Upper lobe of left lung (tissue), 6 donors: ENCODE data around the gene HECTD3. TPM values are rescaled to one million over a fixed set of nuclear protein-coding genes. Genes with fewer than 3 reads are reported as not detected.
"Not testable (repeated sequence)": the region's sequence is repeated elsewhere in the genome, so short reads cannot be mapped to it uniquely, and the experiment has no call there.

Source experiments
- ATAC-seq, 2 donors: fragments of 200-7000 bp; cut with Tn5 transposase; one replicate each; pipeline ENCODE4 v1.9.1; 2022; ENCODE audit warnings: mild to moderate bottlenecking in 2 of 2, moderate library complexity in 2 of 2; ENCODE audit not compliant: low FRiP score in 2 of 2
- DNase-seq, 2 donors: peaks; one replicate each; pipeline ENCODE4 v3.0.0-alpha.2; 2019 to 2020
- H3K27ac ChIP-seq, 4 donors: fragments of 200-600 bp; sonication (generic); one replicate each; pipeline ENCODE4 v1.5.1; 2016 to 2019
- H3K27me3 ChIP-seq, 4 donors: fragments of 200-600 bp; sonication (generic); one replicate each; pipeline ENCODE4 v1.5.1; 2017 to 2019
- H3K36me3 ChIP-seq, 4 donors: fragments of 200-600 bp; sonication (generic); one replicate each; pipeline ENCODE4 v1.5.1; 2016 to 2019
- H3K4me1 ChIP-seq, 4 donors: fragments of 200-600 bp; sonication (generic); one replicate each; pipeline ENCODE4 v1.5.1; 2018 to 2019
- H3K4me3 ChIP-seq, 4 donors: fragments of 200-600 bp; sonication (generic); one replicate each; pipeline ENCODE4 v1.5.1; 2017 to 2019; ENCODE audit warnings: mild to moderate bottlenecking in 2 of 4, moderate library complexity in 1 of 4
- H3K9me3 ChIP-seq, 4 donors: fragments of 200-600 bp; sonication (generic); one replicate each; pipeline ENCODE4 v1.5.1; 2018 to 2019
- EP300 ChIP-seq, 4 donors: sonication (generic); formaldehyde crosslinking; IDR thresholded peaks; one replicate each; pipeline ENCODE4 v1.5.1; 2017; ENCODE audit warnings: antibody characterized with exemption in 4 of 4, control low read depth in 2 of 4
- POLR2A ChIP-seq, 4 donors: fragments of 450-650 bp; IDR thresholded peaks; one replicate each; pipeline ENCODE4 v1.5.1; 2016 to 2017; ENCODE audit warnings: antibody characterized with exemption in 4 of 4, mild to moderate bottlenecking in 2 of 4
- POLR2AphosphoS5 ChIP-seq, 2 donors: sonication (generic); formaldehyde crosslinking; IDR thresholded peaks; one replicate each; pipeline ENCODE4 v1.5.1; 2017; ENCODE audit warnings: antibody characterized with exemption in 2 of 2
- WGBS, 2 donors: methylation state at CpG; one replicate each; pipeline ENCODE4 v1.1.5; 2017 to 2018; 5-methylcytosine and 5-hydroxymethylcytosine counted together
- total RNA-seq, 6 donors: library from RNA; depleted of rRNA in 4 of 6; stranded (reverse); fragments of >200 nt in 4 of 6; gene quantifications; one replicate each; pipeline versions ENCODE4 v1.1.0 to v1.2.1, GENCODE V29; 2016 to 2021
- TF ChIP-seq, protein P1 (sequence below), 6 experiments: fragments of 450-650 bp in 4 of 6; fragments of 200-600 bp in 2 of 6; sonication (generic) in 2 of 6; IDR thresholded peaks; one replicate each; pipeline ENCODE4 v1.5.1; 2016 to 2019; ENCODE audit warnings: antibody characterized with exemption in 6 of 6
- donor health status: DM: no; HTN: no; CAD: no; lungs with moderate emphysema.
- donor health status: DM: no; HTN: yes; CAD: no; lungs with severe emphysema.

HECTD3 gene
- total RNA-seq, 6 donors from 2014 or later, result 30.6 to 116 (median 51.2) TPM

DNA sequence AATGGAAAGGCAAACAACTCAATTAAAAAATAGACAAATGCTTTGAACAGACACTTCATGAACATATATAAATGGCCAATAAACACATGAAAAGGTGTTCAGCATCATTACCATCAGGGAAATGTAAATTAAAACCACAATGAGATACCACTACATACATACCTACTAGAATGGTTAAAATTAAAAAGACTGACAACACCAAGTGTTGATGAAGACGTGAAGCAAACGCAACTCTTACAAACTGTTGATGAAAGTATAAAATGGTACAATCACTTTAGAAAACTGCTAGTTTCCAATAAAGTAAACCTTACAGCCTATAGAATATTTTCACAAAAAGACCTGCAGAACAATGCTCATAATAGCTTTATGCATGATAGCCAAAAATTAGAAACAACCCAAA lies 34.9 kb downstream of the HECTD3 start:
- ATAC-seq (no peak), DNase-seq (no peak)
- TF ChIP-seq POLR2AphosphoS5 (IDR thresholded peaks at IDR 0.05), result no peak
- TF ChIP-seq EP300 (IDR thresholded peaks at IDR 0.05), result no peak
- TF ChIP-seq POLR2A (IDR thresholded peaks at IDR 0.05), result no peak
- TF ChIP-seq, protein P1, sequence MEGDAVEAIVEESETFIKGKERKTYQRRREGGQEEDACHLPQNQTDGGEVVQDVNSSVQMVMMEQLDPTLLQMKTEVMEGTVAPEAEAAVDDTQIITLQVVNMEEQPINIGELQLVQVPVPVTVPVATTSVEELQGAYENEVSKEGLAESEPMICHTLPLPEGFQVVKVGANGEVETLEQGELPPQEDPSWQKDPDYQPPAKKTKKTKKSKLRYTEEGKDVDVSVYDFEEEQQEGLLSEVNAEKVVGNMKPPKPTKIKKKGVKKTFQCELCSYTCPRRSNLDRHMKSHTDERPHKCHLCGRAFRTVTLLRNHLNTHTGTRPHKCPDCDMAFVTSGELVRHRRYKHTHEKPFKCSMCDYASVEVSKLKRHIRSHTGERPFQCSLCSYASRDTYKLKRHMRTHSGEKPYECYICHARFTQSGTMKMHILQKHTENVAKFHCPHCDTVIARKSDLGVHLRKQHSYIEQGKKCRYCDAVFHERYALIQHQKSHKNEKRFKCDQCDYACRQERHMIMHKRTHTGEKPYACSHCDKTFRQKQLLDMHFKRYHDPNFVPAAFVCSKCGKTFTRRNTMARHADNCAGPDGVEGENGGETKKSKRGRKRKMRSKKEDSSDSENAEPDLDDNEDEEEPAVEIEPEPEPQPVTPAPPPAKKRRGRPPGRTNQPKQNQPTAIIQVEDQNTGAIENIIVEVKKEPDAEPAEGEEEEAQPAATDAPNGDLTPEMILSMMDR (IDR thresholded peaks at IDR 0.05), result no peak
- no peaks in the 10 kb centered on the region for H3K27me3 ChIP-seq
- H3K27ac ChIP-seq, result no peak overlapping the region
- H3K4me1 ChIP-seq, result peaks cover 0 to 9% (median 6%) of the 10 kb centered on the region in 4 donors
- H3K9me3 ChIP-seq, result no peaks in the 10 kb centered on the region
- 100% methylated on average over 2 of the region's 2 CpGs for WGBS, 2 donors
- no peak overlapping the region for H3K4me3 ChIP-seq
- peaks cover 5 to 66% (median 42%) of the 10 kb centered on the region in 4 donors for H3K36me3 ChIP-seq

DNA sequence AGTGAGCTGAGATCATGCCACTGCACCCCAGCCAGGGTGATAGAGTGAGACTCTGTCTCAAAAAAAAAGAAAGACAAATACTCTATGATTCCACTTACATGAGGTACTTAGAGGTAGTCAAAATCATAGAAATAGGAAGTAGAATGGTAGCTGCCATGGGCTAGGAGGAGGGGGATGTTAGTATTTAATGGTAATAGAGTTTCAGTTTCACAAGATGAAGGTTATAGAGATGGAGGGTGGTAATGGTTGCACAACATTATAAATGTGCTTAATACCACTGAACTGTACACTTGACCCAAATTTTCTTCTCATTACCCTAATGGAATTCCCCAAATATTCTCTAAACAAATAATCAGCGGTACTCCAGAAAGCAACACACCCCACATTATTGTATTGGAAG lies 37.5 kb downstream of the HECTD3 start:
- WGBS, 2 donors, result 54 to 63% methylated on average over 1 of the region's 1 CpG
- peaks cover 5 to 48% (median 29%) of the 10 kb centered on the region in 4 donors for H3K36me3 ChIP-seq
- ATAC-seq, result no peak

DNA sequence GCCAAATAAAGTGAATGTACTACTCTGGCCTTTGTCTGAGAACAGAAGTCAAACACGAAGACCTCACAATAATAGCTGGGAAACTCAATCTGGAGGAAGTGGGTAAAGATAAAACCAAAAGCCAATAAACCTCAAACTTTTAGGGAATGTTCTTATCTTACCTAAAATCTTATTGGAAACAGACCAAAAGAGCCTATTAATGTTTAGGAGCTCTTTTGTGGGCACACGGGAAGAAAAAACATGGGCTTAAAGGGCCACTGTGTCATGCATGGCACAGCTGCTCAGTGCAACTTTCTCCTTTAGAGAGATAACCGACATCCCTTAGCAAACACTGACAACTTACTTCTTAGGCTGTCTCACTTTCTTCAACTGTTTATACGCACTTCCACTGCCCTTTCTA lies 40.8 kb downstream of the HECTD3 start:
- peaks cover 0 to 9% (median 6%) of the 10 kb centered on the region in 4 donors for H3K4me1 ChIP-seq
- H3K9me3 ChIP-seq, result no peaks in the 10 kb centered on the region
- H3K4me3 ChIP-seq, result no peak overlapping the region
- peaks cover 0 to 18% (median 4%) of the 10 kb centered on the region in 4 donors for H3K36me3 ChIP-seq
- DNase-seq (no peak), ATAC-seq (no peak)
- WGBS, 2 donors, result 58 to 69% methylated on average over 4 of the region's 4 CpGs
- no peaks in the 10 kb centered on the region for H3K27me3 ChIP-seq
- H3K27ac ChIP-seq, result no peak overlapping the region
- TF ChIP-seq EP300 (IDR thresholded peaks at IDR 0.05) (no peak), POLR2AphosphoS5 (IDR thresholded peaks at IDR 0.05) (no peak), POLR2A (IDR thresholded peaks at IDR 0.05) (no peak)
- TF ChIP-seq, protein P1 (IDR thresholded peaks at IDR 0.05), result no peak

More for the DNA sequence above, 37.5 kb downstream of the HECTD3 start:
- Histone ChIP-seq H3K9me3 (no peaks in the 10 kb centered on the region), H3K4me1 (peaks cover 0 to 9% (median 6%) of the 10 kb centered on the region in 4 donors), H3K27ac (no peak overlapping the region), H3K4me3 (no peak overlapping the region), H3K27me3 (no peaks in the 10 kb centered on the region)
- DNase-seq, result no peak
- TF ChIP-seq POLR2A (IDR thresholded peaks at IDR 0.05) (no peak), POLR2AphosphoS5 (IDR thresholded peaks at IDR 0.05) (no peak), EP300 (IDR thresholded peaks at IDR 0.05) (no peak)
- TF ChIP-seq, protein P1 (IDR thresholded peaks at IDR 0.05), result no peak

DNA sequence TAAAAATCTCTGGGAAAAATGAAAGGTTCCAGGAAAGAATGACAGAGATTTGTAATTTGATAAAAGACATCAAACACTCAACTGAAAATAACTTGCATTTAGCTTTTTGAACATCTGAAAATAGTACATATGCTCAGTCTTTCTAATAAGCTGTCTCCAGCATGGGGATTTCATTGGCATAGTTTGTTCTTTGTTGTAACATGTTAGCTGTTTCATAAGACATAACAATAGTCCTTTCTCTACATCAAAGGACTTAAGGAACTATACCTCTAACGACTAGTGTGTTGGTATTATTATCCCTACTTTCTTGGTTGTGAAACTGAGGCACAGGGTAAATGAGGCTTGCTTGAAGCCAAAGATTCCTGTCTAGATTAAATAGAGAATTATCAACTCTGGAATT lies 46.7 kb downstream of the HECTD3 start:
- Histone ChIP-seq H3K4me3 (no peak overlapping the region), H3K27me3 (no peaks in the 10 kb centered on the region), H3K4me1 (no peaks in the 10 kb centered on the region), H3K9me3 (no peaks in the 10 kb centered on the region), H3K36me3 (no peaks in the 10 kb centered on the region), H3K27ac (no peak overlapping the region)
- DNase-seq, result no peak
- no peak for TF ChIP-seq POLR2A (IDR thresholded peaks at IDR 0.05)
- TF ChIP-seq, protein P1 (IDR thresholded peaks at IDR 0.05), result no peak
- no peak for TF ChIP-seq POLR2AphosphoS5 (IDR thresholded peaks at IDR 0.05)
- no peak for TF ChIP-seq EP300 (IDR thresholded peaks at IDR 0.05)
- no peak for ATAC-seq
- WGBS, 2 donors, result 72 to 85% methylated on average over 1 of the region's 1 CpG

DNA sequence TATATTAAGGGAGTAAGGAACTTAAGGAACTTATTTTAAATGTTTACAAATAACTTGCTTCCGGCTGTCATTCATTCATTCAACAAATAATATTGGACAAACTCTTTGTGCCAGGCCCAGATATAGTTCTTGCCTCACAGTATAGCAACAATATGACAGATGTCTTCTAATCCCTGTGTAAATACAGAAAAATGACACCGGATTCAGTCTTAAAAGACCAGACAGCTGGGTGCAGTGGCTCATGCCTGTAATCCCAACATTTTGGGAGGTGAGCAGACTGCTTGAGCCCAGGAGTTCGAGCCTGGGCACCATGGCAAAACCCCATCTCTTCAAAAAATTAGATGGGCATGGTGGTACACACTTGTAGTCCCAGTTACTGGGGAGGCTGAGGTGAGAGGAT lies 48.4 kb downstream of the HECTD3 start:
- Histone ChIP-seq H3K36me3 (peaks cover 0 to 4% (median 0%) of the 10 kb centered on the region in 4 donors), H3K27me3 (no peaks in the 10 kb centered on the region), H3K4me1 (no peaks in the 10 kb centered on the region), H3K4me3 (no peak overlapping the region), H3K27ac (no peak overlapping the region), H3K9me3 (no peaks in the 10 kb centered on the region)
- no peak for ATAC-seq
- 88 to 95% methylated on average over 3 of the region's 3 CpGs for WGBS, 2 donors
- TF ChIP-seq, protein P1 (IDR thresholded peaks at IDR 0.05), result no peak
- no peak for TF ChIP-seq POLR2AphosphoS5 (IDR thresholded peaks at IDR 0.05)
- no peak for TF ChIP-seq POLR2A (IDR thresholded peaks at IDR 0.05)
- TF ChIP-seq EP300 (IDR thresholded peaks at IDR 0.05), result no peak
- DNase-seq, result no peak

DNA sequence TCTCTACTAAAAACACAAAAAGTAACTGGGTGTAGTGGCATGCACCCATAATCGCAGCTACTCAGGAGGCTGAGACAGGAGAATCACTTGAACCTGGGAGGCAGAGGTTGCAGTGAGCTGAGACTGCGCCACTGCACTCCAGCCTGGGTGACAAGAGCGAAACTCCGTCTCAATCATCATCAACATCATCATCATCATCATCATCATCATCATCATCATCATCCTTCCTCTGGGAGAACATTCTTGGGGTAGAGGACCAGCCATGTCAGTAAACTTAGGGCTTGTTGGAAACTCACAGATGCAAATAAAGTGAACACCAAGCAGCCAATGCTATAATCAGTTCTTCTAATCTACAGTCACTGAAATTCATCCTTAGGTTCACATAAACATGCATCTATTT lies 49.1 kb downstream of the HECTD3 start:
- not testable (repeated sequence) for H3K36me3 ChIP-seq, DNase-seq, H3K27me3 ChIP-seq, H3K4me3 ChIP-seq, H3K9me3 ChIP-seq, H3K27ac ChIP-seq, H3K4me1 ChIP-seq, ATAC-seq
- 84 to 94% methylated on average over 4 of the region's 4 CpGs for WGBS, 2 donors

DNA sequence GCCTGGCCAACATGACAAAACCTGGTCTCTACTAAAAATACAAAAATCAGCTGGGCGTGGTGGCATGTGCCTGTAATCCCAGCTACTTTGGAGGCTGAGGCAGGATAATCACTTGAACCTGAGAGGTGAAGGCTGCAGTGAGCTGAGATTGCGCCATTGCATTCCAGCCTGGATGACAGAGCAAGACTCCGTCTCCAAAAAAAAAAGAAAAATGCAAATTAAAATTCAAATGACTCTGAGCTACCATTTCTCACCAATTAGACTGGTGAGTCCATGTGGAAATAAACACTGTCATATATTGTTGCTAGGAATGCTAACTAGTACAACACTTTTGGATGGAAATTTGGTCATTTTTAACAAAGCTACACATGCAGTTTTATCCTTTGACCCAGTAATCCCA lies 53.6 kb downstream of the HECTD3 start:
- H3K36me3 ChIP-seq, H3K27ac ChIP-seq, H3K4me3 ChIP-seq, H3K9me3 ChIP-seq, H3K27me3 ChIP-seq, ATAC-seq, DNase-seq, H3K4me1 ChIP-seq: not testable (repeated sequence)
- WGBS, 2 donors, result 70 to 91% methylated on average over 3 of the region's 3 CpGs

DNA sequence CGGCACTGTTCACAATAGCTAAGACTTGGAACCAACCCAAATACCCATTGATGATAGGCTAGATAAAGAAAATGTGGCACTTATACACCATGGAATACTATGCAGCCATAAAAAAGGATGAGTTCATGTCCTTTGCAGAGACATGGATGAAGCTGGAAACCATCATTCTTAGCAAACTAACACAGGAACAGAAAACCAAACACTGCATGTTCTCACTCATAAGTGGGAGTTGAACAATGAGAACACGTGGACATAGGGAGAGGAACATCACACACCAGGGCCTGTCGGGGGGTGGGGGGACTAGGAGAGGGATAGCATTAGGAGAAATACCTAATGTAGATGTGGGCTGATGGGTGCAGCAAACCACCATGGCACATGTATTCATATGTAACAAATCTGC lies 55.0 kb downstream of the HECTD3 start:
- ATAC-seq, H3K4me1 ChIP-seq, H3K27me3 ChIP-seq, H3K36me3 ChIP-seq, DNase-seq, H3K27ac ChIP-seq, H3K9me3 ChIP-seq, H3K4me3 ChIP-seq: not testable (repeated sequence)
- 96% methylated on average over 3 of the region's 3 CpGs for WGBS, 2 donors
